ENCODE measurements around the gene ARHGAP11A.
A peak's percentile ranks its signal among the peaks of the same experiment; 100 is the strongest.

Gene ARHGAP11A

GRCh38 chr15:32656496-32656895, 41.2 kb downstream of the ARHGAP11A start:
- no peak for DNase-seq

GRCh38 chr15:32657198-32657883, 42.0 kb downstream of the ARHGAP11A start:
- no peak for DNase-seq

- DNase-seq, result no peak
Measured at GRCh38 chr15:32657941-32658340, 42.6 kb downstream of the ARHGAP11A start.

- no peak for DNase-seq
Measured at GRCh38 chr15:32659340-32660155, 44.2 kb downstream of the ARHGAP11A start.

- DNase-seq, result no peak
Measured at GRCh38 chr15:32663671-32664070, 48.4 kb downstream of the ARHGAP11A start.

GRCh38 chr15:32664796-32665195, 49.5 kb downstream of the ARHGAP11A start:
- DNase-seq, result no peak

- DNase-seq, result no peak
Measured at GRCh38 chr15:32667321-32667720, 52.0 kb downstream of the ARHGAP11A start.

- DNase-seq, result no peak
Measured at GRCh38 chr15:32668942-32669341, 53.6 kb downstream of the ARHGAP11A start.

- DNase-seq, result peak in 45 of 58 donors; percentile 15 to 88 (median 55)
Measured at GRCh38 chr15:32669896-32670611, 54.8 kb downstream of the ARHGAP11A start.

- DNase-seq, result no peak
Measured at GRCh38 chr15:32670623-32671022, 55.3 kb downstream of the ARHGAP11A start.

- DNase-seq, result peak in 33 of 58 donors; percentile 15 to 72 (median 39)
Measured at GRCh38 chr15:32671339-32672325, 56.3 kb downstream of the ARHGAP11A start.

- DNase-seq, result no peak
Measured at GRCh38 chr15:32674681-32675080, 59.4 kb downstream of the ARHGAP11A start.

- DNase-seq, result no peak
Measured at GRCh38 chr15:32675466-32675865, 60.2 kb downstream of the ARHGAP11A start.

GRCh38 chr15:32676169-32676568, 60.9 kb downstream of the ARHGAP11A start:
- DNase-seq, result no peak

- DNase-seq, result no peak
Measured at GRCh38 chr15:32677238-32677750, 62.0 kb downstream of the ARHGAP11A start.

GRCh38 chr15:32679298-32679690, 64.0 kb downstream of the ARHGAP11A start:
- DNase-seq, result no peak

- DNase-seq, result no peak
Measured at GRCh38 chr15:32682569-32682968, 67.3 kb downstream of the ARHGAP11A start.

GRCh38 chr15:32682977-32683630, 67.8 kb downstream of the ARHGAP11A start:
- DNase-seq, result no peak

- peak in 19 of 58 donors; percentile 2 to 48 (median 23) for DNase-seq
Measured at GRCh38 chr15:32683906-32684584, 68.7 kb downstream of the ARHGAP11A start.

Measured in anterior cingulate cortex (tissue), 58 donors.